Measurements from ENCODE around the gene UBL4B. TPM values are rescaled to one million over a fixed set of nuclear protein-coding genes. Genes with fewer than 3 reads are reported as not detected.

The UBL4B gene
- total RNA-seq, 4 donors from 2014 or later = 0.59 TPM; not detected in 3

DNA sequence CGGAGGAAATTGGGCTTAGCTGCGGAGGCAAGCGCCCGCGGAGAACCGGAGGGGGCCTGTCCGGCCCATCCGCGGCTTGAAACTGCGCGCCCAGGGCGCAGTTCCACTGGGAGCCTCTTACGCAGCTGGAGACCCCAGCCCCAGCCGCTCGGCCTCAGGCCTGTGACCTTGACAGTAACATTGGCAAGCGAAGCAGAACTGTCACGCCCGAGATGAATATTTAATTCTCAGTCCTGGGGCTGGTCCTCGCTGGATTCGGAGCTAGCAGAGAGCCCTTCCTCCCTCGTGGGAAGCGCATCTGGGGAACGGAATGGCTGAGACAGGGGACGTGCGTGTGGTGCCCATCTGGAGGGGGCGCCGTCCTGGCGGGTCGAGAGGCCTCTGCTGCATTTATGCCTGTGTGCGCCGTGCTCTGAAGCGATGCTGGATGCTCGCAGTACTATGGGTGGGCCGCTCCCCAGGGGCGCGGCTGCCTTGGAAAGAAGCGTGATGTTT is 39.0 kb downstream of the UBL4B start:
- TF ChIP-seq POLR2A (IDR thresholded peaks at IDR 0.05) = no peak
- TF ChIP-seq, protein P1, sequence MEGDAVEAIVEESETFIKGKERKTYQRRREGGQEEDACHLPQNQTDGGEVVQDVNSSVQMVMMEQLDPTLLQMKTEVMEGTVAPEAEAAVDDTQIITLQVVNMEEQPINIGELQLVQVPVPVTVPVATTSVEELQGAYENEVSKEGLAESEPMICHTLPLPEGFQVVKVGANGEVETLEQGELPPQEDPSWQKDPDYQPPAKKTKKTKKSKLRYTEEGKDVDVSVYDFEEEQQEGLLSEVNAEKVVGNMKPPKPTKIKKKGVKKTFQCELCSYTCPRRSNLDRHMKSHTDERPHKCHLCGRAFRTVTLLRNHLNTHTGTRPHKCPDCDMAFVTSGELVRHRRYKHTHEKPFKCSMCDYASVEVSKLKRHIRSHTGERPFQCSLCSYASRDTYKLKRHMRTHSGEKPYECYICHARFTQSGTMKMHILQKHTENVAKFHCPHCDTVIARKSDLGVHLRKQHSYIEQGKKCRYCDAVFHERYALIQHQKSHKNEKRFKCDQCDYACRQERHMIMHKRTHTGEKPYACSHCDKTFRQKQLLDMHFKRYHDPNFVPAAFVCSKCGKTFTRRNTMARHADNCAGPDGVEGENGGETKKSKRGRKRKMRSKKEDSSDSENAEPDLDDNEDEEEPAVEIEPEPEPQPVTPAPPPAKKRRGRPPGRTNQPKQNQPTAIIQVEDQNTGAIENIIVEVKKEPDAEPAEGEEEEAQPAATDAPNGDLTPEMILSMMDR (IDR thresholded peaks at IDR 0.05) = no peak
- intact Hi-C loops (cut with DNase I) = no loop called here
- DNase-seq = no peak
- Histone ChIP-seq H3K4me3 (peak overlapping the region in 3 of 4 donors; percentile 19 to 63 (median 45)), H3K4me1 (peaks cover 12 to 18% (median 14%) of the 10 kb centered on the region in 3 donors), H3K9me3 (no peaks in the 10 kb centered on the region), H3K36me3 (no peaks in the 10 kb centered on the region), H3K27ac (no peak overlapping the region), H3K27me3 (peaks cover 0 to 100% (median 2%) of the 10 kb centered on the region in 4 donors)
- 13 to 25% methylated on average over 3 to 15 of the region's 37 CpGs for WGBS, 2 donors

DNA sequence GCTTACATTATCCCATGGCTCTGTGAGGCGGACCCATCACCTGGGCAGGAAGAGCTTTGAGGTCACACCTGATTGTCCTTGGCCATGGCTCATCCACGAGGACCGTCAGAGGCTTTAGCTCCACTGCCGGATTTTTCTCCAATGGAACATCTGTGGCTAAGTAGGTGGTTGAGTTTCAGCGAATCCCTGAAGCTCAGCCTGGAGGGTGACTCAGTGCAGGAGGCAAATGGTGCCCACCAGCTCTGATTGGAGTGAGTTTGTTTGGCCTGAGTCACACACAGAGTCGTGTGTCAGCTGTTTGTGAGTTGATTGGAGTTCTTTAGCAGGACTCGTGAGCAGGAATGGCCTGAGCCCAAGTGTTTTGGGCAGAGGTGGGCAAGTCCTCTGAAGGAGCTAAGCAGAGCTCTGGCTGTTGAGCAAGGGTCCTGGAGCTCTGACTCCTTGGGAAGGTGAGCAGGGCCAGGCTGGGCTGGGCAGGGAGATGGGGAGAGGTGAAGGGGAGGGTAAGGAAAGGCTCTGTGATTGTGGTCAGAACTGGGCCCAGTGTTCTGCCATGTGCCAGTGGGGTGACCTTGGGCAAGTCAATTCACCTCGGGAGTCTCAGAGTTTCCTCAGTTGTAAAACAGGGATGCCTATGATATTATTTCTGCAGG is 40.0 kb downstream of the UBL4B start:
- no peak overlapping the region for H3K4me3 ChIP-seq
- TF ChIP-seq, protein P1 (IDR thresholded peaks at IDR 0.05) = no peak
- no peak for TF ChIP-seq POLR2A (IDR thresholded peaks at IDR 0.05)
- intact Hi-C loops (cut with DNase I) = no loop called here
- H3K36me3 ChIP-seq = no peaks in the 10 kb centered on the region
- no peak for DNase-seq
- 56 to 63% methylated on average over 6 to 7 of the region's 8 CpGs for WGBS, 2 donors
- H3K27me3 ChIP-seq = peaks cover 0 to 99% (median 2%) of the 10 kb centered on the region in 4 donors
- no peak overlapping the region for H3K27ac ChIP-seq
- H3K9me3 ChIP-seq = no peaks in the 10 kb centered on the region
- H3K4me1 ChIP-seq = peaks cover 12 to 18% (median 14%) of the 10 kb centered on the region in 3 donors

DNA sequence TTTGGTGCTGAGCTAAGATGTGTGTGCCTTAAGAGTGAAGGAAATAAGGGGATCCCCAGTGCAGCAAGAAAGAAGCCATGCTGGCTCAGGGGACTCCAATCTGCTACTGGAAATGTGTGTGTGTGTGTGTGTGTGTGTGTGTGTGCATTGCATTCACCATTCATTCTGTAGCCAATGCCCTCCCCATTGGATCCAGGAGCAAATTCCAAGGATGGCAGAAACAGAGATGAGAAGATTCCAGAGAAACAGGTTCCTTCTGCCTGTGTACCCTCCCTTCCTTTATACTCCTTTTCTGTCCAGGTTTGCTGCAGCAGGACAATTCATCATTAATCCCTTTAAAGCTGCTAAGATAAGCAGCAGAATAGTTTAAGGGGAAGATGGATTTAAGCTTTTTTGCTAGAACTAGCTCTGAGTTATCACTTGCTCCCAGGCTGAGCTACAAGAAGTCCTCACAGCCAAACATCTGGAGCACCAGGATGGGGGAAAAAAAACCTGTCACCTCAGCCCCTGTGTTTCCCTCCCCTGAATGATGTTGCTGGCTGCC is 41.2 kb downstream of the UBL4B start:
- no peak overlapping the region for H3K4me3 ChIP-seq
- intact Hi-C loops (cut with DNase I) = no loop called here
- H3K4me1 ChIP-seq = peaks cover 12 to 18% (median 14%) of the 10 kb centered on the region in 3 donors
- no peaks in the 10 kb centered on the region for H3K9me3 ChIP-seq
- H3K27ac ChIP-seq = no peak overlapping the region
- TF ChIP-seq, protein P1 (IDR thresholded peaks at IDR 0.05) = no peak
- TF ChIP-seq POLR2A (IDR thresholded peaks at IDR 0.05) = no peak
- DNase-seq = no peak
- H3K27me3 ChIP-seq = peaks cover 0 to 94% (median 2%) of the 10 kb centered on the region in 4 donors
- H3K36me3 ChIP-seq = no peaks in the 10 kb centered on the region

DNA sequence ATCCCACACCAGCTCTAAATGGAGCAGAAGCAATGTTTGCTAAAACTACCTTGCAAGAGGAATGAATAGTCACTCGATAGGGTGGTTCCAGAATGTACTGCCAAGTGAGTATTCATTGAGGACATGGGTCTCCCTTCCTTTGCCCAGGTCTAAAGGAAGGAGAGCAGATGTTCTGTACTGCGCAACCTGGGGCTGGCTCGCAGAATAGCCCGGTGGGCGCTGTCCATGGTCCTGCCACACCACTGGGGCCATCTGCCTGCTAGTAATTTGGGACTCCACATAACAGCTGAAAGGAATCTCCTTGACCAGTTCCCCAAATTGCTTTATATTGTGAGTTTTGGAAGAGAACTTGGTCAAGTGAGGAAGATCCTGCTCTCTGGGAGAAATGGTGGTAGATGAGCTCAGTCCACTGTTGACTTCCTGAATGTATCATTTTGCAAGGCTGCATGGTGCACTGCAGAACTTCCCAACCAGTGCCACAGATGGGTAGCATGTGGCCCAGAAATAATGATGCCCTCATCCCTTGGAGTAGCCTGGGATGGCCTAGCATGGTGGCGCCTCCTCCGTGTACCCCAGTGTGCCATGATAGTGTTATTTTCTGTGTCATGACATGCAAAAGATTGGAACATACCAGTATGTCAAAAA is 43.8 kb downstream of the UBL4B start:
- Histone ChIP-seq H3K27ac (no peak overlapping the region), H3K9me3 (no peaks in the 10 kb centered on the region), H3K4me1 (peaks cover 2 to 6% (median 5%) of the 10 kb centered on the region in 3 donors), H3K36me3 (no peaks in the 10 kb centered on the region), H3K27me3 (peaks cover 0 to 69% (median 2%) of the 10 kb centered on the region in 4 donors), H3K4me3 (no peak overlapping the region)
- intact Hi-C loops (cut with DNase I) = no loop called here
- DNase-seq = no peak
- 25 to 34% methylated on average over 7 of the region's 7 CpGs for WGBS, 2 donors
- TF ChIP-seq, protein P1 (IDR thresholded peaks at IDR 0.05) = no peak
- no peak for TF ChIP-seq POLR2A (IDR thresholded peaks at IDR 0.05)

DNA sequence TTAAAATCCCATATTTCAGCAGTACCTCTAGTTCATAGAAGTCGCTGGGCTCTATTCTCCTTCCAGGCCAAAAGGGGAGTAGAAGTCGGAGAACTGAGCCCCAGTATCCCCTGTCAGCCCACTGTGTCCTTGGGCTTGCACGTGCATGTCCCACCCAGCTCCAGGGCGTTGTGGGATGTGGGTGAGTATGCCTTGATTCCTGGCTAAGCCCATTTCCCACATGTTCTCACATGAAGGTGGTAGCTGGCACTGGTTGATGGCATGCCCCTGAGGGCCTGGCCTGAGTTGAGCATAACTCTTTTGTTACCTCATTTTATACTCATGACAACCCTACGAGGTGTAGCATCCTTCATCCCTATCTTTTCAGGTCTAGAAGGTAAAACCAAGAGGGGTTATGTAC is 46.0 kb downstream of the UBL4B start:
- DNase-seq = no peak
- Histone ChIP-seq H3K4me3 (no peak overlapping the region), H3K27me3 (peaks cover 0 to 47% (median 0%) of the 10 kb centered on the region in 4 donors), H3K4me1 (no peaks in the 10 kb centered on the region), H3K9me3 (no peaks in the 10 kb centered on the region), H3K27ac (no peak overlapping the region), H3K36me3 (no peaks in the 10 kb centered on the region)
- TF ChIP-seq, protein P1 (IDR thresholded peaks at IDR 0.05) = no peak
- TF ChIP-seq POLR2A (IDR thresholded peaks at IDR 0.05) = no peak
- intact Hi-C loops (cut with DNase I) = no loop called here
- WGBS, 2 donors = 40 to 42% methylated on average over 5 of the region's 5 CpGs
